Ishikawa (cell line): ENCODE results near the gene CACNG4.

Source experiments
- CEBPB ChIP-seq: IDR thresholded peaks from 2 replicates; pipeline ENCODE4 v1.6.1; 2012
- CREB1 ChIP-seq: IDR thresholded peaks from 2 replicates; pipeline ENCODE4 v1.6.1; 2012; ENCODE audit warnings: low read depth
- EP300 ChIP-seq: IDR thresholded peaks from 2 replicates; pipeline ENCODE4 v1.6.1; 2012; ENCODE audit warnings: borderline replicate concordance
- FOXM1 ChIP-seq: IDR thresholded peaks from 2 replicates; pipeline ENCODE4 v1.6.1; 2012; ENCODE audit warnings: low read depth, borderline replicate concordance
- MAX ChIP-seq: IDR thresholded peaks from 2 replicates; pipeline ENCODE4 v1.6.1; 2012
- RAD21 ChIP-seq: IDR thresholded peaks from 2 replicates; pipeline ENCODE4 v1.6.1; 2012; ENCODE audit warnings: low read depth
- REST ChIP-seq: IDR thresholded peaks from 2 replicates; pipeline ENCODE4 v1.6.1; 2012; ENCODE audit warnings: low read depth, mild to moderate bottlenecking
- TAF1 ChIP-seq: IDR thresholded peaks from 2 replicates; pipeline ENCODE4 v1.6.1; 2012; ENCODE audit warnings: low read depth, mild to moderate bottlenecking
- TCF12 ChIP-seq: IDR thresholded peaks from 2 replicates; pipeline ENCODE4 v1.6.1; 2012; ENCODE audit warnings: low read depth
- TEAD4 ChIP-seq: IDR thresholded peaks from 2 replicates; pipeline ENCODE4 v1.6.1; 2012
- USF1 ChIP-seq: IDR thresholded peaks from 2 replicates; pipeline ENCODE4 v1.6.1; 2012
- YY1 ChIP-seq: IDR thresholded peaks from 2 replicates; pipeline ENCODE4 v1.6.1; 2012; ENCODE audit warnings: low read depth

GRCh38 chr17:67013891-67014290 is 49.4 kb downstream of the CACNG4 start:
- TF ChIP-seq FOXM1: no peak
- TF ChIP-seq CEBPB: no peak
- TF ChIP-seq RAD21: no peak
- no peak for TF ChIP-seq YY1
- no peak for TF ChIP-seq TAF1
- no peak for TF ChIP-seq USF1
- no peak for TF ChIP-seq EP300
- TF ChIP-seq TEAD4: no peak
- TF ChIP-seq REST: no peak
- no peak for TF ChIP-seq CREB1
- no peak for TF ChIP-seq TCF12
- no peak for TF ChIP-seq MAX
